GM19452 (cell line): ENCODE measurements around the gene TMEM17.

Experiments
- ATAC-seq: cut with Tn5 transposase; IDR thresholded peaks from one replicate; pipeline ENCODE4 v1.9.1; 2021; ENCODE audit not compliant: unreplicated experiment

TMEM17 gene

GRCh38 chr2:62458206-62458641 is 47.8 kb downstream of the TMEM17 start:
- ATAC-seq: no peak

GRCh38 chr2:62457556-62457955 is 48.4 kb downstream of the TMEM17 start:
- ATAC-seq: no peak

GRCh38 chr2:62456721-62457539 is 49.1 kb downstream of the TMEM17 start:
- peak; percentile 89 for ATAC-seq

- ATAC-seq: no peak
Measured at GRCh38 chr2:62455957-62456692, 49.9 kb downstream of the TMEM17 start.

- ATAC-seq: no peak
Measured at GRCh38 chr2:62453955-62454354, 52.0 kb downstream of the TMEM17 start.

- no peak for ATAC-seq
Measured at GRCh38 chr2:62452701-62453454, 53.1 kb downstream of the TMEM17 start.

- no peak for ATAC-seq
Measured at GRCh38 chr2:62450716-62451191, 55.2 kb downstream of the TMEM17 start.
